ENCODE data around the gene RCVRN. TPM values are rescaled to one million over a fixed set of nuclear protein-coding genes. Genes with fewer than 3 reads are reported as not detected.

Gene RCVRN
- total RNA-seq, 1 donor from 2014 or later = not detected

DNA sequence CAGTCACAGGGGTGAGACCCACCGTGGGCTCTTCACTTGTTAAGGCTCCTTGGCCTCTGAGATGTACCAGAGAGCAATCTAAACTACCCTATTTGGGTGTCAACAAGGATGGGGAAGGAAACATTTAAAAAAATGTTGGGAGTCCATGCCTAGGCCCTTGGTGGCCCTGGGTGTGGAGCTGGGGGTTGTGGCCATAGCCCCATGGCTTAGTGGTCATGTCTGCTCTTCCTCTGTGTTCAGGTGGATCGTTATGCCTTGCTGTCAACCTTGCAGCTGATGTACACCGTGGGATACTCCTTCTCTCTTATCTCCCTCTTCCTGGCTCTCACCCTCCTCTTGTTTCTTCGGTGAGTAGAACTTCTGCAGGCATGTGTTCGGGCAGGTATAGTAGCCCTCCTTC lies 50.8 kb downstream of the RCVRN start:
- Mint-ChIP-seq H3K9me3 (ENCODE audit: unreplicated experiment) (no peaks in the 10 kb centered on the region), H3K27ac (ENCODE audit: unreplicated experiment) (no peak overlapping the region), H3K27me3 (ENCODE audit: unreplicated experiment) (no peaks in the 10 kb centered on the region), H3K4me1 (ENCODE audit: unreplicated experiment) (no peaks in the 10 kb centered on the region), H3K4me3 (ENCODE audit: unreplicated experiment) (no peak overlapping the region), H3K36me3 (ENCODE audit: low read depth, unreplicated experiment) (no peaks in the 10 kb centered on the region)
- no peak for DNase-seq (ENCODE audit: low spot score)
- TF ChIP-seq, protein P1, sequence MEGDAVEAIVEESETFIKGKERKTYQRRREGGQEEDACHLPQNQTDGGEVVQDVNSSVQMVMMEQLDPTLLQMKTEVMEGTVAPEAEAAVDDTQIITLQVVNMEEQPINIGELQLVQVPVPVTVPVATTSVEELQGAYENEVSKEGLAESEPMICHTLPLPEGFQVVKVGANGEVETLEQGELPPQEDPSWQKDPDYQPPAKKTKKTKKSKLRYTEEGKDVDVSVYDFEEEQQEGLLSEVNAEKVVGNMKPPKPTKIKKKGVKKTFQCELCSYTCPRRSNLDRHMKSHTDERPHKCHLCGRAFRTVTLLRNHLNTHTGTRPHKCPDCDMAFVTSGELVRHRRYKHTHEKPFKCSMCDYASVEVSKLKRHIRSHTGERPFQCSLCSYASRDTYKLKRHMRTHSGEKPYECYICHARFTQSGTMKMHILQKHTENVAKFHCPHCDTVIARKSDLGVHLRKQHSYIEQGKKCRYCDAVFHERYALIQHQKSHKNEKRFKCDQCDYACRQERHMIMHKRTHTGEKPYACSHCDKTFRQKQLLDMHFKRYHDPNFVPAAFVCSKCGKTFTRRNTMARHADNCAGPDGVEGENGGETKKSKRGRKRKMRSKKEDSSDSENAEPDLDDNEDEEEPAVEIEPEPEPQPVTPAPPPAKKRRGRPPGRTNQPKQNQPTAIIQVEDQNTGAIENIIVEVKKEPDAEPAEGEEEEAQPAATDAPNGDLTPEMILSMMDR (IDR thresholded peaks at IDR 0.05; ENCODE audit: unreplicated experiment) = no peak

DNA sequence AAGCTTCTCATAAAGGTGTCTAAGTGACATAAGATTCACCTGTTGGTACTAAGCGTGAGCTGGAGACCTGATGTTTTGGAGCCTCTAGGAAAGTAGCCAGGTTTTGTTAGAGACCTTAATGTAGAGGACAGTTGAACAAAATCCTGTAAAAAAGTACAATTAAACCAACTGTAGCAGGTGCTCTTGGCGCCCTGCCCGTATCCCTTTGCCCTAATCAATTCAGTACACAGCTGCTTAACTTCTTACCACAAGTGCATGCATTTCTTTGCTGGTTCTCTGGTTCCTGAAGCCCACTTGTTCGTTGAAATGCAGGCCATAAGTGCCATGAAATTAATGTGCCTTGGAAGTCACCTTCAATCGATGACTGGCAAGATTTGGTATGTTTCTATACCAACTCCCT lies 54.9 kb downstream of the RCVRN start:
- H3K4me3 Mint-ChIP-seq (ENCODE audit: unreplicated experiment) = no peak overlapping the region
- no peak for DNase-seq (ENCODE audit: low spot score)
- H3K27me3 Mint-ChIP-seq (ENCODE audit: unreplicated experiment) = no peaks in the 10 kb centered on the region
- no peaks in the 10 kb centered on the region for H3K36me3 Mint-ChIP-seq (ENCODE audit: low read depth, unreplicated experiment)
- H3K9me3 Mint-ChIP-seq (ENCODE audit: unreplicated experiment) = no peaks in the 10 kb centered on the region
- TF ChIP-seq, protein P1 (IDR thresholded peaks at IDR 0.05; ENCODE audit: unreplicated experiment) = no peak
- no peak overlapping the region for H3K27ac Mint-ChIP-seq (ENCODE audit: unreplicated experiment)
- H3K4me1 Mint-ChIP-seq (ENCODE audit: unreplicated experiment) = no peaks in the 10 kb centered on the region

Other genes starting within 250 kb of the RCVRN start
- 0.31 TPM for gene DHRS7C, start 113.7 kb downstream of the RCVRN start, total RNA-seq (ENCODE audit: unreplicated experiment)
- gene GSG1L2, start 83.2 kb downstream of the RCVRN start, total RNA-seq (ENCODE audit: unreplicated experiment) = not detected
- 0.15 TPM for gene GLP2R, start 79.3 kb downstream of the RCVRN start, total RNA-seq (ENCODE audit: unreplicated experiment)